ENCODE data around the gene MKNK2. TPM values are rescaled to one million over a fixed set of nuclear protein-coding genes. Genes with fewer than 3 reads are reported as not detected.

MKNK2 gene
- total and polyA plus RNA-seq, 10 of the 15 experiments (the other 5 are each of a cell fraction or from before 2014, with no cell fraction given), result 9.6 to 365 (median 69.9) TPM

DNA sequence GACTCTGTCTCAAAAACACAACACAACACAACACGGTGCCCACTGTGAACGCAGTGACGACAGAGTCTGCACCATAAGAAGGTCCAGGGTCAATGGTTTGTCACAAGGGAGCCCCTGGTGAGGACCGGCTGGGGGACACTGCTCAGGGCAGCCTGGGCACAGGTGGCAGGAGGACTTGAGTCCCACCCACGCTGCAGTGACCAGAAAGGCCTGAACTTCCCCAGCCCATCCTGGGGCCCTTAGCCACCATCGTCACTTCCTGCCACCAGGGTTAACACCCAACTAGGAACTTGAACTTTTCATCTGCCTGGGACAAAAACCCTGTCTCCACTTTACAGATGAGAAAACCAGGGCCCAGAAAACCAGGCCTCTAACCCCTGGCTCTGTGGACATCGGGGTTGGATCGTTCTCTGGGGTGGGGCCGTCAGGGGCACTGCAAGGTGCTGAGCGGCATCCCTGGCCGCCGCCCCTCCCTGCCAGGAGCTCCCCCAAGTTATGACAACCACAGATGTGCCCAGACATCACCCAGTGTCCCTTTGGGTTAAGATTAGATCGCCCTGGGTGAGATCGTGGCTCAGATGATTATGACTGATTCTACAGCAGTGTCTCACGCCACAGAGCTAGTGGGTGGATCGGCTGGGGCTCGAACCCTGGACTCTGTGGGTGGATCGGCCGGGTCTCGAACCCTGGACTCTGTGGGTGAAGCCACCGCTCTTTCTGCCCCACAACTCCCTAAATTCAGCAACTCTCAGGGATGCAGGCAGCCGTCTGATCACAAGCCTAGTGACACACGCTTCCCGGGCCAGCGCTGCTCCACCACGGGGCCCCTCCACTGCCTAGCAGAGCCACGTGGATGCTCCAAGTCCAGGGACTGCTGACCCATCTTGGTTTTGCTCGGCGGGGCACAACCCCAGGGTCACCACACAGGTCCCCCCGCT is 31.1 kb upstream of the MKNK2 start (continued):
- TF ChIP-seq, protein P1, sequence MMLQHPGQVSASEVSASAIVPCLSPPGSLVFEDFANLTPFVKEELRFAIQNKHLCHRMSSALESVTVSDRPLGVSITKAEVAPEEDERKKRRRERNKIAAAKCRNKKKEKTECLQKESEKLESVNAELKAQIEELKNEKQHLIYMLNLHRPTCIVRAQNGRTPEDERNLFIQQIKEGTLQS (IDR thresholded peaks at IDR 0.05; ENCODE audit: borderline replicate concordance, extremely low read depth, low read depth, low read length), result no peak
- TF ChIP-seq HDGF (IDR thresholded peaks at IDR 0.05) (no peak), NFYB (IDR thresholded peaks at IDR 0.05; ENCODE audit: insufficient read depth, low read depth, low read length) (no peak), HDAC6 (IDR thresholded peaks at IDR 0.05; ENCODE audit: unreplicated experiment) (no peak), ZNF274 (IDR thresholded peaks at IDR 0.05; ENCODE audit: insufficient read depth, insufficient read length) (no peak), POLR2A (IDR thresholded peaks at IDR 0.05; ENCODE audit: low read depth, low read length) (no peak; the same call in 1 of the 2 replicates), RFX5 (IDR thresholded peaks at IDR 0.05; ENCODE audit: low read depth, low read length) (no peak), YY1 (IDR thresholded peaks at IDR 0.05; ENCODE audit: low read depth, low read length) (no peak), SUZ12 (IDR thresholded peaks at IDR 0.05; ENCODE audit: unreplicated experiment) (no peak), NR2F1 (conservative IDR thresholded peaks at IDR 0.05) (peak; percentile 59), CREM (IDR thresholded peaks at IDR 0.05; ENCODE audit: low read depth) (peak; percentile 67), NFXL1 (IDR thresholded peaks at IDR 0.05; ENCODE audit: borderline replicate concordance) (no peak), STAT3 (IDR thresholded peaks at IDR 0.05; ENCODE audit: low read depth, low read length) (no peak), RBBP5 (conservative IDR thresholded peaks at IDR 0.05) (no peak), ZNF384 (IDR thresholded peaks at IDR 0.05; ENCODE audit: borderline replicate concordance, low read depth, low read length) (no peak), SPI1 (IDR thresholded peaks at IDR 0.05; ENCODE audit: borderline replicate concordance, insufficient read depth, low read depth, low read length) (peak; percentile 39; the same call in 1 of the 2 replicates), POU2F2 (IDR thresholded peaks at IDR 0.05; ENCODE audit: borderline replicate concordance, low read depth, low read length) (0 out of 3 replicates have a peak, but pooled peaks have one; percentile 17), FOXM1 (IDR thresholded peaks at IDR 0.05; ENCODE audit: low read depth, low read length) (no peak), SMAD1 (IDR thresholded peaks at IDR 0.05; ENCODE audit: low read depth, partially characterized antibody) (no peak), IKZF1 (conservative IDR thresholded peaks at IDR 0.05) (no peak; the same call in 1 of the 2 replicates), WRNIP1 (IDR thresholded peaks at IDR 0.05; ENCODE audit: borderline replicate concordance, low read depth, low read length) (no peak), POLR2AphosphoS2 (IDR thresholded peaks at IDR 0.05; ENCODE audit: low read depth, low read length) (peak; percentile 73; the same call in 1 of the 2 replicates), TCF7 (IDR thresholded peaks at IDR 0.05; ENCODE audit: borderline replicate concordance) (no peak), SMAD5 (IDR thresholded peaks at IDR 0.05; ENCODE audit: low read depth) (no peak)
- TF ChIP-seq, protein P2, sequence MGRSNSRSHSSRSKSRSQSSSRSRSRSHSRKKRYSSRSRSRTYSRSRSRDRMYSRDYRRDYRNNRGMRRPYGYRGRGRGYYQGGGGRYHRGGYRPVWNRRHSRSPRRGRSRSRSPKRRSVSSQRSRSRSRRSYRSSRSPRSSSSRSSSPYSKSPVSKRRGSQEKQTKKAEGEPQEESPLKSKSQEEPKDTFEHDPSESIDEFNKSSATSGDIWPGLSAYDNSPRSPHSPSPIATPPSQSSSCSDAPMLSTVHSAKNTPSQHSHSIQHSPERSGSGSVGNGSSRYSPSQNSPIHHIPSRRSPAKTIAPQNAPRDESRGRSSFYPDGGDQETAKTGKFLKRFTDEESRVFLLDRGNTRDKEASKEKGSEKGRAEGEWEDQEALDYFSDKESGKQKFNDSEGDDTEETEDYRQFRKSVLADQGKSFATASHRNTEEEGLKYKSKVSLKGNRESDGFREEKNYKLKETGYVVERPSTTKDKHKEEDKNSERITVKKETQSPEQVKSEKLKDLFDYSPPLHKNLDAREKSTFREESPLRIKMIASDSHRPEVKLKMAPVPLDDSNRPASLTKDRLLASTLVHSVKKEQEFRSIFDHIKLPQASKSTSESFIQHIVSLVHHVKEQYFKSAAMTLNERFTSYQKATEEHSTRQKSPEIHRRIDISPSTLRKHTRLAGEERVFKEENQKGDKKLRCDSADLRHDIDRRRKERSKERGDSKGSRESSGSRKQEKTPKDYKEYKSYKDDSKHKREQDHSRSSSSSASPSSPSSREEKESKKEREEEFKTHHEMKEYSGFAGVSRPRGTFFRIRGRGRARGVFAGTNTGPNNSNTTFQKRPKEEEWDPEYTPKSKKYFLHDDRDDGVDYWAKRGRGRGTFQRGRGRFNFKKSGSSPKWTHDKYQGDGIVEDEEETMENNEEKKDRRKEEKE (IDR thresholded peaks at IDR 0.05), result no peak
- TF ChIP-seq, protein P3, sequence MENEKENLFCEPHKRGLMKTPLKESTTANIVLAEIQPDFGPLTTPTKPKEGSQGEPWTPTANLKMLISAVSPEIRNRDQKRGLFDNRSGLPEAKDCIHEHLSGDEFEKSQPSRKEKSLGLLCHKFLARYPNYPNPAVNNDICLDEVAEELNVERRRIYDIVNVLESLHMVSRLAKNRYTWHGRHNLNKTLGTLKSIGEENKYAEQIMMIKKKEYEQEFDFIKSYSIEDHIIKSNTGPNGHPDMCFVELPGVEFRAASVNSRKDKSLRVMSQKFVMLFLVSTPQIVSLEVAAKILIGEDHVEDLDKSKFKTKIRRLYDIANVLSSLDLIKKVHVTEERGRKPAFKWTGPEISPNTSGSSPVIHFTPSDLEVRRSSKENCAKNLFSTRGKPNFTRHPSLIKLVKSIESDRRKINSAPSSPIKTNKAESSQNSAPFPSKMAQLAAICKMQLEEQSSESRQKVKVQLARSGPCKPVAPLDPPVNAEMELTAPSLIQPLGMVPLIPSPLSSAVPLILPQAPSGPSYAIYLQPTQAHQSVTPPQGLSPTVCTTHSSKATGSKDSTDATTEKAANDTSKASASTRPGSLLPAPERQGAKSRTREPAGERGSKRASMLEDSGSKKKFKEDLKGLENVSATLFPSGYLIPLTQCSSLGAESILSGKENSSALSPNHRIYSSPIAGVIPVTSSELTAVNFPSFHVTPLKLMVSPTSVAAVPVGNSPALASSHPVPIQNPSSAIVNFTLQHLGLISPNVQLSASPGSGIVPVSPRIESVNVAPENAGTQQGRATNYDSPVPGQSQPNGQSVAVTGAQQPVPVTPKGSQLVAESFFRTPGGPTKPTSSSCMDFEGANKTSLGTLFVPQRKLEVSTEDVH (IDR thresholded peaks at IDR 0.05; ENCODE audit: low read depth, partially characterized antibody), result no peak
